NK-92 (cell line): ENCODE results near the gene ZNF77.
"Not testable (repeated sequence)": the region's sequence is repeated elsewhere in the genome, so short reads cannot be mapped to it uniquely, and the experiment has no call there.

Experiments
- DNase-seq: peaks from one replicate; lab custom pipeline; 2025; ENCODE audit not compliant: unreplicated experiment; lab: John Stamatoyannopoulos, UW

Gene ZNF77

DNA sequence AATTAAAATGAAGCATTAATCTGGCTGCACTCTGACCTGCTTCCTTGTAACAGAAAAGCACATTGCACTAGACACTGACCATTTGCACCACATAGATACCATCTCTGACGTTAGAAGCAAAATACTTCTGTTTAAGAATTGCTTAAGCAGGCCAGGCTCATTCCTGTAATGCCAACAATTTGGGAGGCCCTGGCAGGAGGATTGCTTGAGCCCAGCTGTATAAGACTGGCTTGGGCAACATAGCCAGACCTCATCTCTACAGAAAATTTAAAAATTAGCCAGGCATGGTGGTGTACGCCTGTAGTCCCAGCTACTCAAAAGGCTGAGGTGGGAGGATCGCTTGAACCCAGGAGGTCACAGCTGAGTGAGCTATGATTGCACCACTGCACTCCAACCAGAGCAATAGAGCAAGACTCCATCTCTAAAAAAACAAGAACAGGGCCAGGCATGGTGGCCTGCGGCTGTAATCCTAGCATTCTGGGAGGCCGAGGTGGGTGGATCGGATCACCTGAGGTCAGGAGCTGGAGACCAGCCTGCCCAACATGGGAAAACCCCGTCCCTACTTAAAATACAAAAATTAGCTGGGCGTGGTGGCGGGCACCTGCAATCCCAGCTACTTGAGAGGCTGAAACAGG, 25.5 kb upstream of the ZNF77 start:
- no peak for DNase-seq

DNA sequence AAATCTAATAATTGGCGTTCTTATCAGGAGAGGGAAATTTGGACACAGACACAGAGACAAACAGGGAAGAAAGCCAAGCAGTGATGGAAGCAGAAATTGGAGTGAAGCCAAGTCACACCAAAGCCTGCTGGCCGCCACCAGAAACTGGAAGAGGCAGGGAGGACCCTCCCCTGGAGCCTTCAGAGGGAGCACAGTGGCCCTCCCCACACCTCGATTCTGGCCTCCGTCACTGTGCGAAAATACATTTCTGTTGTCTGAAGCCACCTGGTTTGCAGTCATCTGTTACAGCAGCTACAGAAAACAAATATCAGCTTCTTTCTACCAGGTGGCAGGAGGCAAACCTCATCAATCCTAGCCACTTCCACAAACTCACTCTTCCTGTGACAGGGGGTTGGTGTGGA, 24.3 kb upstream of the ZNF77 start:
- no peak for DNase-seq

DNA sequence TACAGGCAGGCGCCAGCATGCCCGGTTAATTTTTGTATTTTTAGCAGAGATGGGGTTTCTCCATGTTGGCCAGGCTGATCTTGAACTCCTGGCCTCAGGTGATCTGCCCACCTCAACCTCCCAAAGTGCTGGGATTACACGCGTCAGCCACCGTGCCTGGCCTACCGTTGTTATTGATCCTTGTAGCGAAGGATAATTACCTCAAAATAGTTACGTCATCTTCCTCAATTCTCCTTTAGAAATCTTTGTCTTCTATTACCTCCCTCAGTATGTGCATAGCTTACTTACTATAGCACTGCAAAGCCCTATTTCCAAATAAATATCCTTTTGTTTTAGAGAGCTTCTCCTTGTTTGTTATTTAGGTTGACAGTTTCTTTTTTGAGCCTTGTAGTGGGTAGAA, 23.2 kb upstream of the ZNF77 start:
- DNase-seq = no peak

DNA sequence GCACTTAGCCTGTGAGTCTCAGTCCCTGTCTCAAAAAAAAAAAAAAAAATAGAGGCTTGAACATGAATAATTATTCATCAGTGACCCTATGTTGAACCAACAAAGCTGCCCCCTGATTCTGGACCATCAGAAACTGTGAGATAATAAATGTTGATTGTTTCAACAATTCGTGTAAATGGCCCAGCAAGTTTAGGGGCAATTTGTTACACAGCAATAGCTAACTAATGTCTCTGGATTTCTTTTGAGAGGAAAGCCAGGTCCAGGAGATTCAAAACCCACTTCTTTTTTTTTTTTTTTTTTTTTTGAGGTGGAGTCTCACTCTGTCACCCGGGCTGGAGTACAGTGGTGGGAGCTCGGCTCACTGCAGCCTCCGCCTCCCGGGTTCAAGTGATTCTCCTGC, 20.1 kb upstream of the ZNF77 start:
- DNase-seq = no peak

DNA sequence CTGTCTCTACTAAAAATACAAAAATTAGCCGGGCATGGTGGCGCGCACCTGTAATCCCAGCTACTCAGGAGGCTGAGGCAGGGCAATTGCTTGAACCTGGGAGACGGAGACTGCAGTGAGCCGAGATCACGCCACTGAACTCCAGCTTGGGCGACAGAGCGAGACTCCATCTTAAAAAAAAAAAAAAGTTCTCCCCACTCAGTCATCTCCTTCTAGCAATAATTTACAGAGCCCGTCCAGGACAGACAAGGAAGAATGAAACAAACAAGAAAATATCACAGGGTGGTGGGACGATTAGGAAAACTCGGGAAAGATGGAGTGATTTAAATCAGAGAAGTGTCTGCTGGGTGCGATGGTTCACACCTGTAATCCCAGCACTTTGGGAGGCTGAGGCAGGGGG, 18.9 kb upstream of the ZNF77 start:
- not testable (repeated sequence) for DNase-seq

DNA sequence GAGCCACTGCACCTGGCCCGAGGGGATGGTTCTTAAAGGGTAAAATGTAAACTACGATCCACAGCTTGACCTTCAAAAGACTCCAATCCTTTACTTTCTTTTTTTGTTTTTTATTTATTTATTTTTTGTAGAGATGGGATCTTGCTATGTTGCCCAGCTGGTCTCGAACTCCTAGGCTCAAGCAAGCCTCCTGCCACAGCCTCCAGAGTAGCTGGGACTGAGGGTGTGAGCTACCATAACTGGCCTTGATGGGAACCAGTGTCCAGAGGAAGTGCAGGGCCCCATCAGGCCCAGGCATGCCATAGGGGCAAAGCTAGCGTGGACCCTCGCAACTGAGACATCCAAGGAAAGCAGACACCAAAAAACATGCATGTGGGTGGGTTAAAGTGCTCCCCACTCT, 18.4 kb upstream of the ZNF77 start:
- DNase-seq = no peak

DNA sequence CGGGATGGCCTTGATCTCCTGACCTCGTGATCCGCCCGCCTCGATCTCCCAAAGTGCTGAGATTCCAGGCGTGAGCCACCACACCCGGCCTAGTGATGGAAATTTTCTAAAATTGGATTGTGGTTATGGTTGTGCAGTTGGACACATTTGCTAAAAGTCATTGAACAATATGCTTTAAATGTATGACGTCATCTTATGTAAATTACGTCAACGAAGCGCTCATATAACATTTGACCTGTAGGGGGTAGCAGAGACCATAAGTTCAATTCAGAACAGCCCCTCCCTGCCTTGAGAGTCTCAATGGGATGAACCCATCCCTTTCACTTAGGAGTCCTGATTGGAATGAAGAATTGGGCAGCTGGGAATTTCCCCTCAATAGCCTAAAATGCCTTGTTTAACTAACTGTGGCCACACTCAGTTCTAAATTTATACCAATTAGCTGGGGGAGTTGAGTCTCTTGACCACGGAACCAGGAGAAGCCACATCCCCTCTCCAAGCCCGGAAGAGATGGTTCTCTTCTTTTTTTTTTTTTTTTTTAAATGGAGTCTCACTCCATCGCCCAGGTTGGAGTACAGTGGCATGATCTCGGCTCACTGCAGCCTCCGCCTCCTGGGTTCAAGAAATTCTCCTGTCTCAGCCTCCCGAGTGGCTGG, 17.4 kb upstream of the ZNF77 start:
- no peak for DNase-seq

DNA sequence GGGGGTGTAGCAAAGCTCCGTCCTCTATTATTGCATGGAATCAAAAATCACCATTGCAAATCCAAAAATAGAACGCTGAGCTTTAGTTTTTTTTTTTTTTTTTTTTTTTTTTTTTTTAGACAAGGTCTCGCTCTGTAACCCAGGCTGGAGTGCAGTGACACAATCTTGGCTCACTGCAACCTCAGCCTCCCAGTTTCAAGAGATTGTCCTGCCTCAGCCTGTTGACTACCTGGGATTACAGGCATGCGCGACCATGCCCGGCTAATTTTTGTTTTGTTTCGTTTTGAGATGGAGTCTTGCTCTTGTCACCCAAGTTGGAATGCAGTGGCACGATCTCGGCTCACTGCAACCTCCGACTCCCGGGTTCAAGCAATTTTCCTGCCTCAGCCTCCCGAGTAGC, 15.3 kb upstream of the ZNF77 start:
- DNase-seq = no peak

DNA sequence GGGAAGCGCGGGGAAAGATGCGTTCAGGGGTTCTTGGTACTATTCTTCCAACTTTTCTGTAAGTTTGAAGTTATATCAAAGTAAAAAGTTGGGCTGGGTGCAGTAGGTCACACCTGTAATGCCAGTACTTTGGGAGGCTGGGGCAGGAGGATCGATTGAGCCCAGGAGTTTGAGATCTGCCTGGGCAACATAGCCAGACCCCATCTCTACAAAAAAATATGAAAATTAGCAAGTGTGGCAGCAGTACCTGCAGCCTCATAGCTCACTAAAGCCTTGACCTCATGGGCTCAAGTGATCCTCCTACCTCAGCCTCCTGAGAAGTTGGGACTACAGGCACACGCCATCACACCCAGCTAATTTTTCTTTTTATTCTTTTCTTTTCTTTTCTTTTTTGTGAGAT, 12.4 kb upstream of the ZNF77 start:
- DNase-seq = no peak

DNA sequence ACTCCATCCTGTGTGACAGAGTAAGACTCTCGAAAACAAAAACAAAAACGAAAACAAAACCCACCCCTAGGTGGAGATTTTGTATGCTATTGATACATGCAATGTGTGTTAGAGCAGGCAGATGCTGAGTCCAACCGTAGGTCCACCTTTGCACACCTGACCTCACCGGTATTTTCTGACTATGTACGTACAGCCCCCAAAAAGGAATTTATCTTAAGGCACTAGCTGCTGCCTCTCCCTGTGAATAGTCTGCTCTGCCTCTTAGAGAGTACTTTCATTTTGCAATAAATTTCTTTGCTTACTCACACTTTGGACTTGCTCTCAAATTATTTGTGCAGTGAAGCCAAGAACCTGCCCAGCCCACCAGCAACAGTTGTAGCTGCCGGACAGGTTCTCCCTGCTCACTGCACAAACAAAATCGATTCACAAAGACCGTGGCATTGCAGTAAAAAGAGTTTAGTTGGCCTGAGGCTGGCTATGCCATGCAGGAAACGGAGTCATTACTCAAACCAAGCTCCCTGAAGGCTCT, 8.2 kb upstream of the ZNF77 start:
- DNase-seq = no peak

DNA sequence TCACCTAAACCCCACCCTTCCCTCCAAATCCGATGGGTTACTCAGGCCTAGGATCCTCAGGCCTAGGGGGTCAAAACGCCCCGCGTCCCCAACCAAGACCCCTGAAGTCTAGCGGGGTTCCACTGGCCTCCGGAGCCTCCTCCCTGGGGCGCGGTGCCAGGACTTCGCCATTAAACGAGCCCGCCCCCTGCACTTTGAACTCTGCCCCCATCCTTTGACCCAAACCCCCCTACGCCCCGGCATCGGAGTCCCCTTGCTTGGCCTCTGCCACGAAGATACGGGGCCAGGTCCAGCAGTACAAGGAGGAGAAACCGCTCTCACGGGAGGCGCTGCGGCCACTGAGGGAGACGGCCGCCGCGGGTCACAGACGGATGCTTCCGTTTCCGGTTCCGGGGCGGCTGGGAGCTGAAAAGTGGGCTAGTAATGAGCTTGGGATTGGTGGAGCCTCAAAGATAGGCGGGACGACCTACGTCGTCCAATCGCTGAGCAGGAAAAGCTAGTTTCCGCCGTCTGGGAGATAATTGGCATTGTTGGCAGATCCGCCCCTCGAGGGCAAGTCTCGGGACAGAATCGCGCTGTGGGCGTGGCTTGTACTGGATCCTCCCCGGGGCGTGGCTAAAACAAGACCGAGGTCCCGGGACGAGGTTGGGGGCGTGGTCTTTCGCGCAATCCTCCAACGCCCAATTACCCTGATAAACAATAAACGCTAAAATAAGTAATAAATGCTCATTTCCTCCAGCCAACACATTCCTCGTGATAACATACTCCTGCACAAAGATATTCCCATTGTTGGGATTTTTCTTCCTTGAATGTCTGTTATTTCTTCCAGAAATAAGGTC, 5.7 kb upstream of the ZNF77 start:
- peak; percentile 96 for DNase-seq

DNA sequence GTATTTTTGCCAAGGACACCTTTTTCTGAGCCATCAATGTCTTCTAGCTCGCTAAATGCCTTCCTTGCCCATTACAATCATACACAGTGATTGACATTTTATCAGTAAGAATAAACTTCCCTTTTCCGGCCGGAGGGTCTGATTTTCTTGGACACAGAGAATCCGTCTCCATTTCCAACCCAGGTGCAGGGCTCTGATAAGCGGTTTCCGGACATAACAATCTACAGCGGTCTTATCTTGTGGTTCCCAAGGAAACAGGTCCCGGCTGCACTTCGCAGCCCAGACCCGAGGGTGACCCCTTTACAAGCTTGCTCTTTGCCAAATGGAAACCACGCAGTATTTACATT, 5.1 kb upstream of the ZNF77 start:
- no peak for DNase-seq

DNA sequence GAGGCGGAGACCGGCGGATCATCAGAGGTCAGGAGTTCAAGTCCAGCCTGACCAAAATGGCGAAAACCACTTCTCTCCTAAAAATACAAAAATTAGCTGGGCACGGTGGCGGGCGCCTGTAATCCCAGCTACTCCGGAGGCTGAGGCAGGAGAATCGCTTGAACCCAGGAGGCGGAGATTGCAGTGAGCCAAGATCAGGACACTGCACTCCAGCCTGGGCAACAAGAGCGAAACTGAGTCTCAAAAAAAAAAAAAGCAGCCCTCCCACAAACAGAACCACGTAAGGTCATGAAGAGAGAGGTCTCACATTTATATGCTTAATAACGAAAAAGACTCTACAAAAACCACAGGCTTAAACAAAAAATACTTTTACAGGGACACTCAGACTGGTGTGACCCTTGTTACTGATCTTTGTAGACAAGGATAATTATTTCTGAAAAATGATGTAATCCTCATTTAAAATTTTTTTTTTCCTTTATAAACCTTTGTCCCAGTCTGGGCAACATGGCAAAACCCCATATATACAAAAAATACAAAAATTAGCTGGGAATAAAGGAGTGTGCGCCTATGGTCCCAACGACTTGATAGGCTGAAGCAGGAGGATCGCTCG, 909 bp upstream of the ZNF77 start:
- no peak for DNase-seq

DNA sequence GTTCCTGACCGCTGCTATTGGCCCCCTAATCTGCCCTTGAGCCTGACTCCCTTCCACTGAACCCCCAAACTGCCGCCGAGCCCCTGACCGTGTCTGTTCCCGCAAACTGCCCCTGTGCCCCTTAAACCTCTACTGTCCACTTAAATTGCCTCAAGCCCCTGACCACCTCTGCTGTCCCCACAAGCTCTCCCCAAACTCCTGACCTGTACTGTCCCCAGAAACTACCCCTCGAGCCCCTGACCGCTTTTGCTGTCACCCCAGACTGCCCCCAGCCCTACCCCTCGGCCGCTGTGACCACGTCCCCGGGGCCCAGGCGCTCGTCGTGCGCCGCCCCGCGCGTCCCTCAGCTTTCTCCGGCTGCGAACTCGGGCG, 382 bp downstream of the ZNF77 start:
- DNase-seq = no peak

DNA sequence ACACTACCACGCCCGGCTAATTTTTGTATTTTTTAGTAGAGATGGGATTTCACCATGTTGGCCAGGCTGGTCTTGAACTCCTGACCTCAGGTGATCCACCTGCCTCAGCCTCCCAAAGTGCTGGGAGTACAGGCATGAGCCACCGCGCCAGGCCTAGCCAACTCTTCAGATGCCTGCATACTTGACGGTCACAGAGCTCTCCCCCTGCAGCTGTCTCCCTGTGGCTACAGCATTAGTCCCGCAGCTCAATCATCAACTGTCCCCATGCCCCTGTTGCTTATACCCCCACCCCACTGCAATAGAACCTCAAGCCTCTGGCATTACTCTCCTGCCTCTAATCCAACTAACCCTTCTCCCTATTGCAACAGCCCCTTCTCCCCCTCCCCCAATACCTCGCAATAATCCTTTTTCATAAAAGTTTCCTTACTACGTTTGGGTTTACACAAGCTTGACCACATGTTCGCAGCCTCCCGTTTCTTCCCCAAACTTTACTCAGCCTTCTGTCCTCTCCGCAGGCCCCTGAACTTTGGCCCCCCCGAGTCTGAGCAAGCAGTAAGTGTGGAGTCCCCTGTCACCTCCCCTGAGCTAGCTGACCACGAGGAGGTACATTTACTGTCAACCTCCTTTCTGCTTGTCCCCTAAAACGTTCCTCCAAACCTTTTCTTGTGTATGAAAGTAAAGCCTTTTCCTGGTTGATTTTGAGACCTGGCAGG, 1.7 kb downstream of the ZNF77 start:
- no peak for DNase-seq

DNA sequence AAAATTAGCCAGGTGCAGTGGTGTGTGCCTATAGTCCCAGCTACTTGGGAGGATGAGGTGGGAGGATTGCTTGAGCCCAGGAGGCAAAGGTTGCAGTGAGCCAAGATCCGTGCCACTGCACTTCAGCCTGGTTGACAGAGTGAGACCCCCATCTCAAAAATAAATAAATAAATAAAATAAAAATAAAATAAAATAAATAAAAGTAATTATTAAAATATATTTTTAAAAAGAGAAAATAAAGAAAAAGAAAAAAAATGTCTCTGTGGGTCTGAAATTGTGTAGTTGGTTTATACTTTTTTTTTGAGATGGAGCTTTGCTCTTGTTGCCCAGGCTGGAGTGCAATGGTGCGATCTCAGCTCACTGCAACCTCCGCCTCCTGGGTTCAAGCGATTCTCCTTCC, 8.9 kb downstream of the ZNF77 start:
- not testable (repeated sequence) for DNase-seq

DNA sequence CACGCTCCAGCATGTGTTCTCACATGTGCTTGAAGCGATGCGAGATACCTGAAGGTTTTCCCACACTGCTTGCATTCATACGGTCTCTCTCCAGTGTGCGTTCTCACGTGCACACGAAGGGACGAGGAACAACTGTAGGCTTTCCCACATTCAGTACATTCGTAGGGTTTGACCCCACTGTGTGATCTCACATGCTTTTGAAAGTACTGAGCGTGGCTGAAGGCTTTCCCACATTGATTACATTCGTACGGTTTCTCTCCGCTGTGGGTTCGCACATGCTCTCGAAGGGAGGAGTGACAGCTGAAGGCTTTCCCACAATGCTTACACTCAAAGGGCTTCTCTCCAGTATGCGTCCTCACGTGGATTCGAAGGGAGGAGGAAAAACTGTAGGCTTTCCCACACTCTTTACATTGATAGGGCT, 11.3 kb downstream of the ZNF77 start:
- DNase-seq = no peak

DNA sequence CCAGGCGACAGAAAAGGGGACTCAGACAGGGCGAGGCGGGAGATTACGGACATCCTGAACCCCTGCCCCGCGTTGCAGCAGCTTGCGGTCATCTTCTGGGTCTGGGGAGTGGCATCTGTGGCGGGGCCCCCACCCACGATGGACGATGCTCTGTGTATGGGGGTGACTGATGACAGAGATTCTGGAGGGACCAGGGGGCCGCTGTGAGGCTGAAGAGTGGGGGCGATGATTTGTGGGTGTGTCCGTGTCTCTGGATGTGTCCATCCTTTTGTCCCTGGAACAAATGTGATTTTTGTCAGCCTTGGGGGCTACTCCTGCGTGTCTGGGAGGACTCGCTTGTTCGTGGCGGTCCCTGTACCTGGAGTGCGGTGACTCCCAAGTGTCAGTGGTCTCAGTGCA, 17.7 kb downstream of the ZNF77 start:
- no peak for DNase-seq

DNA sequence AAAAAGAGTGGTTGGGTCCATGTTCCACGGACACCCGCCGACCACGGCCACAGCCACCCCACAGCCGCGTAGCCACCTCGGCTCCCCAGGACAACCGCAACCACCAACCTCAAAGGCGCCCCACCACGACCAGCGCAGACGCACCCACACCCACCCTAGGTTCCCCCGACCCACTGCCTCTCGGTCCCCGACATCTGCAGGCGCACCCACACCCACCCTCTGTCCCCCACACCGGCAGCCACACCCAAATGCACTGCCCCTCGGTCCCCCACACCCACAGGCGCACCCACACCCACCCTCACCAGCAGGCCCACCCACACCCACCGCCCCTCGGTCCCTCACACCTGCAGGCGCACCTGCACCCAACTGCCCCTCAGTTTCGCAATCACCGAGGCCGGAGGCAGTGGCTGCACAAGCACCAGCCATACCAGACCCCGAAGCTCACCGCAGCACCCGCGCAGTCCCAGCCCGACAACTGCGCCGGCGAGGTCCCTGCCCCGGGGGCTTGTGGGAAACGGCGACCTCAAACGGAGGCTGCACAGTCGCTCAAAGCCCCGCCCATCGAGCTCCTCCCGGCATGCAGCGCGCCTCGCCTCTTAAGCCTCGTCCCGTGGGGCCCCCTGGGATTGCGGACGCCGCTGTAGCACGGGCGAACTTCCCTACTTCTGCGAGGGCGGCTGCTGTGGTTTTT, 18.3 kb downstream of the ZNF77 start:
- DNase-seq = no peak

DNA sequence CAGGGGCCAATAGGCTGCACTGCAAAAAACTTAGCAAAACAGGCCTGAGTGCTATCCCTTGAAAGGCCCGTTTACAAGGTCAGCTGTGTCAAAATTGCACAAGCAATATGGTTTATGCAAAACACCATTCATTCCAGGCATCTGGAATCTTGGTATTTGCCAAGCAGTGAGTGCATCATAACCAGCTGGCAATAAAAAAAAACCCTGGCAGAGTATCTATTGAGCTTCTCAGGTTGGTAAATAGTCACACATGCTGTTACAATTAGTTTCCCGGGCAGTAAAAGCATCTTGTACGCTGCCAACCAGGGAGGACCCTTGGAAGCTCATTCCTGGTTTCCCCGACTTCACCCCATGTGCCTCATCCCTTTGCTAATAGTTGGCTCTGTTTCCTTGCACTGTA, 21.3 kb downstream of the ZNF77 start:
- no peak for DNase-seq

DNA sequence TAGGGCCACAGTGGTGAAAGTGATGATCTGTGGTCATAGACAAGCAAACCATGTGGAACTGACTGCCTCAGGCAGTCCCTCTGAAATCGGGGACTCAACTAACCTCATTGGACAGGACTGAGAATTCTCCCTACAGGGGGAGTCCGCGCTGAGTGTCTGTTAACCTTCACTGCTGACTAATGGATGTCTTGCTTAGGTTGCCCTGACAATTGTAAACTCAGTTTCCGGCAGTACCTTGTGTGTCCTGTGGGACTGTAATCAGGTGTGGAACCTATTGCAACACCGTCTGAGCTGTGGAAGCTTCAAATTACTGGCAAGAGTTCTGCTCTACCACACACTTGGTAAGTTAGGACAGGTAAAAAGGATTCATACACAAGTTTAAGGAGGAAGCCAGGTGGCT, 21.8 kb downstream of the ZNF77 start:
- DNase-seq = no peak
